ENCODE measurements around the gene EEF1A2.

Gene EEF1A2

GRCh38 chr20:63466861-63467260, 32.0 kb downstream of the EEF1A2 start:
- no peak for DNase-seq

GRCh38 chr20:63466250-63466825, 32.5 kb downstream of the EEF1A2 start:
- DNase-seq = no peak

GRCh38 chr20:63465380-63466249, 33.3 kb downstream of the EEF1A2 start:
- DNase-seq = no peak

GRCh38 chr20:63464289-63464635, 34.6 kb downstream of the EEF1A2 start:
- no peak for DNase-seq

- DNase-seq = no peak
Observed at GRCh38 chr20:63463400-63464288, 35.2 kb downstream of the EEF1A2 start.

GRCh38 chr20:63462244-63462643, 36.6 kb downstream of the EEF1A2 start:
- DNase-seq = no peak

GRCh38 chr20:63461104-63461763, 37.6 kb downstream of the EEF1A2 start:
- no peak for DNase-seq

GRCh38 chr20:63459070-63459380, 39.9 kb downstream of the EEF1A2 start:
- no peak for DNase-seq

GRCh38 chr20:63458170-63459069, 40.5 kb downstream of the EEF1A2 start:
- DNase-seq = no peak

- DNase-seq = no peak
Observed at GRCh38 chr20:63457737-63458136, 41.1 kb downstream of the EEF1A2 start.

GRCh38 chr20:63456429-63457284, 42.2 kb downstream of the EEF1A2 start:
- no peak for DNase-seq

- no peak for DNase-seq
Observed at GRCh38 chr20:63455568-63455859, 43.4 kb downstream of the EEF1A2 start.

- no peak for DNase-seq
Observed at GRCh38 chr20:63454731-63455567, 43.9 kb downstream of the EEF1A2 start.

GRCh38 chr20:63452821-63453523, 45.9 kb downstream of the EEF1A2 start:
- DNase-seq = no peak

- no peak for DNase-seq
Observed at GRCh38 chr20:63452341-63452740, 46.5 kb downstream of the EEF1A2 start.

- DNase-seq = no peak
Observed at GRCh38 chr20:63451821-63452220, 47.1 kb downstream of the EEF1A2 start.

- DNase-seq = no peak
Observed at GRCh38 chr20:63449796-63450730, 48.8 kb downstream of the EEF1A2 start.

GRCh38 chr20:63449025-63449424, 49.9 kb downstream of the EEF1A2 start:
- no peak for DNase-seq

GRCh38 chr20:63448031-63448430, 50.9 kb downstream of the EEF1A2 start:
- DNase-seq = no peak
